Measurements from ENCODE around the gene MLX.
"Not testable (repeated sequence)": the region's sequence is repeated elsewhere in the genome, so short reads cannot be mapped to it uniquely, and the experiment has no call there.

The MLX gene

DNA sequence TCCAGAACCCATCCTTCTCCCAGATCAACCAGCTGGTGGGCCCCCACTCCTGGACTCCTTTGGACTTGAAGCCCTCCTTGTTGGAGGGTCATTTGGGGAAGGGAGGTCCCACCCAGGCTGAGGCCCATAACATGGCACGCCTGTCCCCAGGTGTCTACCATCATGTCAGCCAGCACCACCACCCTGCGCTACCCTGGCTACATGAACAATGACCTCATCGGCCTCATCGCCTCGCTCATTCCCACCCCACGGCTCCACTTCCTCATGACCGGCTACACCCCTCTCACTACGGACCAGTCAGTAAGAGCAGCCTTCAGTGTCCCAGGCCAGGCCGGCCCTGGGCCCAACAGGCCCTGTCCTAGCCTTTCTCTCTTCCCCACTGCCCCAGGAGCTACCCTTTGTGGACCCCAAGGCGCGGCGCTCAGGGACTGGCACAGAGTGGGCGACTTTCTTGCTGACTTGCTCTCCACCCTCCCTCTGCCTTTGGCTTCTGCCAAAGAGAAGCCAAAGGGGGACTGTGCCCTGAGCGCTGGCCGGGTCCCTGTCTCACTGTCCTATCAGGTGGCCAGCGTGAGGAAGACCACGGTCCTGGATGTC is 46.9 kb downstream of the MLX start:
- no peak overlapping the region for H3K27ac ChIP-seq
- H3K27me3 ChIP-seq (replicated peaks), result no peaks in the 10 kb centered on the region
- H3K4me3 ChIP-seq (ENCODE audit: low read depth, low read length), result no peak overlapping the region
- H3K36me3 ChIP-seq (replicated peaks), result peaks cover 33% of the 10 kb centered on the region
- TF ChIP-seq, protein P1, sequence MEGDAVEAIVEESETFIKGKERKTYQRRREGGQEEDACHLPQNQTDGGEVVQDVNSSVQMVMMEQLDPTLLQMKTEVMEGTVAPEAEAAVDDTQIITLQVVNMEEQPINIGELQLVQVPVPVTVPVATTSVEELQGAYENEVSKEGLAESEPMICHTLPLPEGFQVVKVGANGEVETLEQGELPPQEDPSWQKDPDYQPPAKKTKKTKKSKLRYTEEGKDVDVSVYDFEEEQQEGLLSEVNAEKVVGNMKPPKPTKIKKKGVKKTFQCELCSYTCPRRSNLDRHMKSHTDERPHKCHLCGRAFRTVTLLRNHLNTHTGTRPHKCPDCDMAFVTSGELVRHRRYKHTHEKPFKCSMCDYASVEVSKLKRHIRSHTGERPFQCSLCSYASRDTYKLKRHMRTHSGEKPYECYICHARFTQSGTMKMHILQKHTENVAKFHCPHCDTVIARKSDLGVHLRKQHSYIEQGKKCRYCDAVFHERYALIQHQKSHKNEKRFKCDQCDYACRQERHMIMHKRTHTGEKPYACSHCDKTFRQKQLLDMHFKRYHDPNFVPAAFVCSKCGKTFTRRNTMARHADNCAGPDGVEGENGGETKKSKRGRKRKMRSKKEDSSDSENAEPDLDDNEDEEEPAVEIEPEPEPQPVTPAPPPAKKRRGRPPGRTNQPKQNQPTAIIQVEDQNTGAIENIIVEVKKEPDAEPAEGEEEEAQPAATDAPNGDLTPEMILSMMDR (IDR thresholded peaks at IDR 0.05; ENCODE audit: low read depth, low read length, missing control alignments), result no peak
- in situ Hi-C loops (cut with HindIII; ENCODE audit: low pct_ligation_motif_present, low sequenced_read_pairs), result no loop called here
- no peak for DNase-seq

DNA sequence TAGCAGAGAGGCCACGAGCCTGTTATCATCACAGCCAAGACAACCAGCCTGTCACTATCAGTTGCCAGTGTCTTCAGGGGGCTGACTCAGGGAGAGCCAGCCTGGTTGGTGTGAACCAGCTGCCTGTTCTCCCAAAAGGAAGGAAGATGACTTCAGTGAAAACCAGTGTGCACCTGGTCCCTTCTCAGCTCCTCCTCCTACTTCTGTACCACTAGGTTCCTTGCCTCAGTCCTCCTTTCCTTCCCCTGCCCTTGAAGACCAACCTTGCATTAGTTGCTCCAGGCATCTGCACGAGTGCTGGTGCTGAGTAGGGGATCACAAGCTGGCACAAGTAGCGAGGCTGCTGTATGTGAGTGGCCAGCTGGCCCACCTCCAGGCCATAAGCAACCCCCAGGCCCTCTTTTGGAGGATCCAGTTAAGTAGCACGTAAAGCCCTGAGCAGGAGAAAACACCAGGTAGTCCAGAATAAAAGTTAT is 51.1 kb downstream of the MLX start:
- H3K27me3 ChIP-seq (replicated peaks), result no peaks in the 10 kb centered on the region
- no peak for DNase-seq
- in situ Hi-C loops (cut with HindIII; ENCODE audit: low pct_ligation_motif_present, low sequenced_read_pairs), result no loop called here
- H3K36me3 ChIP-seq (replicated peaks), result peaks cover 23% of the 10 kb centered on the region
- no peak overlapping the region for H3K27ac ChIP-seq
- TF ChIP-seq, protein P1 (IDR thresholded peaks at IDR 0.05; ENCODE audit: low read depth, low read length, missing control alignments), result no peak
- H3K4me3 ChIP-seq (ENCODE audit: low read depth, low read length), result no peak overlapping the region

DNA sequence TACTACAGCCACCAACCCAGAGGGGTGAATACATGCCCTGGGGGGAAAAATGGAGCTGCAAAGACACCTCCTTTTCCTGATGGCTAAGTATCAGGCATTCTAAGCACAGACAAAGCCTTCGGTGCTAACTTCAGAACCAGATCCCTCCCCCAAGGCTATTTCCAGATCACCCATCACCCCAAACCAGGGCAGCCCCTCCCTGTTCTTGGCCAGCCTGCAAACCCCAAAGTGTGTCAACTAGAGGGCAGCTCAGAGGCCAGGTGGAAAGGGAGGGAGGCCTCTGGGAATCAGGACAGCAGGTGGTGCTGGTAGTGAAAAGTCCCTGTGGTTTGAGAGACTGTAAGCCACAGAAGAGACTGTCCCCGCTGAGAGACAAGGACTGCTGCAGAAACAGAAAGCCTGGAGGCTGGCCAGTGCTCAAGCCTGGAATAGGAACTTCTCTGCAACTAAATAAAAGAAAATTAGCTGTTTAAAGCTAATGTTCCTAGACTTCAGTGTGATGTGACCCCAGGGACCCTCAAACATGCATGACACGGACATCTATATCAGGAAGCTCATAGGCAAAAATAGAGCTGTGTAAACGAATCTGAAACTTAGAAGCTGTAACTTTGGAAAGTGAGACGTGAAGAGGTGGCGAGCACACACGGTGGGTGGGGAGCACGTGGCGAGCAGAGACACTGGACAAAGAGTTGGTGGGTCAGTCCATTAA is 51.7 kb downstream of the MLX start:
- in situ Hi-C loops (cut with HindIII; ENCODE audit: low pct_ligation_motif_present, low sequenced_read_pairs), result no loop called here
- Histone ChIP-seq H3K4me3 (ENCODE audit: low read depth, low read length) (no peak overlapping the region), H3K27me3 (replicated peaks) (no peaks in the 10 kb centered on the region), H3K27ac (no peak overlapping the region), H3K36me3 (replicated peaks) (peaks cover 17% of the 10 kb centered on the region)
- no peak for DNase-seq
- TF ChIP-seq, protein P1 (IDR thresholded peaks at IDR 0.05; ENCODE audit: low read depth, low read length, missing control alignments), result no peak

DNA sequence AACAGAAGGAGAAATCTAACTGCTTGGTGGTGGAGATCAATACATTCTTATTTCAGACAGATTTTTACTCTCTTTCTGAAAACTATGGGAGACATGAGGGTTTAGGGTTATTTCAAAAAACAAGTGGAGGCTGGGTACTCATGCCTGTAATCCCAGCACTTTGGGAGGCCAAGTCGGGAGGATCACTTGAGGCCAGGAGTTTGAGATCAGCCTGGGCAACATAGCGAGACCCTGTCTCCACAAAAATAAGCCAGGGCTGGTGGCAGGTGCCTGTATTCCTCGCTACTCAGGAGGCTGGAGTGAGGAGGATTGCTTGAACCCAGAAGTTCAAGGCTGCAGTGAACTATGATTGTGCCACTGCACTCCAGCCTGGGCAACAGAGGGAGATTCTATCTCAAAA is 55.1 kb downstream of the MLX start:
- H3K4me3 ChIP-seq (ENCODE audit: low read depth, low read length); in situ Hi-C loops (cut with HindIII; ENCODE audit: low pct_ligation_motif_present, low sequenced_read_pairs); H3K36me3 ChIP-seq (replicated peaks): not testable (repeated sequence)

More for the DNA sequence above, 55.1 kb downstream of the MLX start:
- H3K27me3 ChIP-seq (replicated peaks); H3K27ac ChIP-seq; DNase-seq: not testable (repeated sequence)

Measured in brain microvascular endothelial cell (primary cell).